K562 (cell line): Measurements from ENCODE around the gene CEP120. TPM values are rescaled to one million over a fixed set of nuclear protein-coding genes. Genes with fewer than 3 reads are reported as not detected.

Experiments used
- CBX5 ChIP-seq: IDR thresholded peaks from 2 replicates; pipeline ENCODE4 v1.6.1; 2014; ENCODE audit warnings: low read depth, borderline replicate concordance
- CBX8 ChIP-seq: fragments of 200-600 bp; sonication (generic); IDR thresholded peaks from 2 replicates; pipeline ENCODE4 v1.6.1; 2012; ENCODE audit warnings: borderline replicate concordance, mixed run types, low read depth, mild to moderate bottlenecking, moderate library complexity, mixed read lengths, low read length, control low read depth, inconsistent platforms; ENCODE audit not compliant: poor library complexity, severe bottlenecking; ENCODE audit errors: extremely low read depth
- FOS ChIP-seq: IDR thresholded peaks from 3 replicates; pipeline ENCODE4 v1.6.1; 2011; ENCODE audit not compliant: insufficient read length; ENCODE audit errors: extremely low read depth
- ID3 ChIP-seq, 2 experiments: fragments of 250-450 bp in 1 of 2; fragments of 450-650 bp in 1 of 2; sonication (Bioruptor Pico) in 1 of 2; IDR thresholded peaks; 2 replicates each; pipeline versions ENCODE4 v1.6.1 to v1.8.0; 2016 to 2021; ENCODE audit warnings: mild to moderate bottlenecking in 2 of 2, moderate library complexity in 2 of 2, missing compliant biosample characterization in 1 of 2, missing genetic modification characterization in 1 of 2
- IFI16 ChIP-seq: fragments of 250-450 bp; sonication (Bioruptor Pico); IDR thresholded peaks from 2 replicates; pipeline ENCODE4 v2.1.2; 2022; ENCODE audit warnings: mild to moderate bottlenecking, inconsistent platforms
- MBD2 ChIP-seq: sonication (generic); IDR thresholded peaks from 2 replicates; pipeline ENCODE4 v1.6.1; 2016; ENCODE audit warnings: low read depth, borderline replicate concordance
- MTA3 ChIP-seq: fragments of 450-650 bp; formaldehyde crosslinking; IDR thresholded peaks from 2 replicates; pipeline ENCODE4 v1.6.1; 2017; ENCODE audit warnings: mild to moderate bottlenecking, borderline replicate concordance
- RAD51 ChIP-seq: fragments of 450-650 bp; IDR thresholded peaks from 2 replicates; pipeline ENCODE4 v1.7.1; 2016; ENCODE audit warnings: low read depth, mild to moderate bottlenecking, borderline replicate concordance
- SAFB ChIP-seq: fragments of 200-400 bp; formaldehyde crosslinking; IDR thresholded peaks from 2 replicates; pipeline ENCODE4 v1.6.1; 2017; ENCODE audit warnings: low read depth, low read length, borderline replicate concordance
- SETDB1 ChIP-seq: IDR thresholded peaks from one replicate; pipeline ENCODE4 v1.6.1; 2012; ENCODE audit warnings: low read length, control low read depth, inconsistent platforms
- SMARCA4 ChIP-seq: fragments of 450-650 bp; IDR thresholded peaks from 2 replicates; pipeline ENCODE4 v1.6.1; 2016
- SP2 ChIP-seq: IDR thresholded peaks from 2 replicates; pipeline ENCODE4 v1.6.1; 2011; ENCODE audit warnings: mild to moderate bottlenecking, low read depth, low read length, moderate library complexity; ENCODE audit not compliant: poor library complexity, severe bottlenecking; ENCODE audit errors: extremely low read depth
- STAG1 ChIP-seq: sonication (generic); formaldehyde crosslinking; IDR thresholded peaks from 2 replicates; pipeline ENCODE4 v1.5.0; 2020; ENCODE audit warnings: missing genetic modification reagents, borderline replicate concordance
- TAF15 ChIP-seq: fragments of 200-400 bp; formaldehyde crosslinking; IDR thresholded peaks from 2 replicates; pipeline ENCODE4 v1.6.1; 2017; ENCODE audit warnings: mild to moderate bottlenecking, low read depth, low read length, moderate library complexity
- TCF7L2 ChIP-seq: fragments of 150-350 bp; IDR thresholded peaks from 2 replicates; pipeline ENCODE4 v1.6.1; 2016; ENCODE audit warnings: low read depth, mild to moderate bottlenecking, low read length, moderate library complexity
- TEAD4 ChIP-seq, 2 experiments: sonication (generic) in 1 of 2; formaldehyde crosslinking in 1 of 2; IDR thresholded peaks; 2 replicates each; pipeline versions ENCODE4 v1.6.1 to v1.8.0; 2012 to 2022; ENCODE audit warnings: borderline replicate concordance in 1 of 2, inconsistent platforms in 1 of 2, low read length in 1 of 2, mild to moderate bottlenecking in 1 of 2, missing genetic modification reagents in 1 of 2
- ZBTB1 ChIP-seq: sonication (generic); formaldehyde crosslinking; IDR thresholded peaks from 2 replicates; pipeline ENCODE4 v1.8.1; 2023; ENCODE audit warnings: missing genetic modification reagents, low read depth, mild to moderate bottlenecking, borderline replicate concordance
- ZBTB2 ChIP-seq: fragments of 450-650 bp; IDR thresholded peaks from 2 replicates; pipeline ENCODE4 v1.6.1; 2016; ENCODE audit warnings: antibody characterized with exemption
- ZBTB34 ChIP-seq: fragments of 250-450 bp; sonication (Bioruptor Pico); IDR thresholded peaks from 2 replicates; pipeline ENCODE4 v1.8.0; 2021; ENCODE audit warnings: mild to moderate bottlenecking, moderate library complexity
- ZC3H8 ChIP-seq: fragments of 450-650 bp; IDR thresholded peaks from 2 replicates; pipeline ENCODE4 v1.6.1; 2017
- ZNF586 ChIP-seq: fragments of 450-650 bp; formaldehyde crosslinking; conservative IDR thresholded peaks from 2 replicates; pipeline ENCODE4 v1.4.0; 2020; ENCODE audit warnings: mild to moderate bottlenecking, moderate library complexity
- ZNF830 ChIP-seq: fragments of 250-450 bp; sonication (Bioruptor Pico); IDR thresholded peaks from 2 replicates; pipeline ENCODE4 v1.5.0; 2021; ENCODE audit warnings: mild to moderate bottlenecking
- ZZZ3 ChIP-seq: fragments of 450-650 bp; IDR thresholded peaks from 2 replicates; pipeline ENCODE4 v1.6.1; 2016; ENCODE audit warnings: antibody characterized with exemption, mild to moderate bottlenecking, moderate library complexity
- polyA plus RNA-seq, 8 experiments: library from polyadenylated mRNA; depleted of rRNA in 4 of 8; stranded (reverse) in 5 of 8; unstranded in 3 of 8; fragments of >200 nt; fragmentation: Nextera tagmentation in 2 of 8; fragmentation: Illumina TruSeq in 1 of 8; extraction: Ambion mirVana in 2 of 8; extraction: Trizol in 1 of 8; gene quantifications; 2 replicates each; pipeline versions ENCODE4 v1.2.1 to v1.2.3, GENCODE V29; 2011 to 2014; ENCODE audit warnings: inconsistent platforms in 1 of 8, missing spikeins in 1 of 8
- total RNA-seq, 7 experiments: library from RNA; depleted of rRNA in 6 of 7; stranded (reverse); fragments of >200 nt in 6 of 7; fragmentation: Illumina TruSeq in 2 of 7; extraction: Trizol in 2 of 7; gene quantifications; 2 replicates each; pipeline versions ENCODE4 v1.2.1 to v1.2.3, GENCODE V29; 2011 to 2021; ENCODE audit warnings: low replicate concordance in 1 of 7

Gene CEP120
- total and polyA plus RNA-seq, 9 of the 15 experiments (the other 6 are each of a cell fraction or from before 2014, with no cell fraction given), result 3.3 to 24.9 (median 14.4) TPM

GRCh38 chr5:123423278-123424149, at the start of gene CEP120 (continued):
- TF ChIP-seq ZZZ3, result no peak
- TF ChIP-seq TEAD4 (IDR thresholded peaks at IDR 0.05; ENCODE audit: low read length), result peak; percentile 29
- no peak for TF ChIP-seq TEAD4 (CRISPR knock-in tag; IDR thresholded peaks at IDR 0.05; ENCODE audit: borderline replicate concordance)
- TF ChIP-seq ZBTB1, result 0 out of 2 replicates have a peak, but pooled peaks have one; percentile 60
- no peak for TF ChIP-seq ZNF586
- TF ChIP-seq ZBTB2, result peak; percentile 91
- no peak for TF ChIP-seq MBD2
- no peak for TF ChIP-seq ZBTB34 (CRISPR knock-in tag)
- peak; percentile 79 for TF ChIP-seq SP2
- TF ChIP-seq RAD51, result peak; percentile 87
- TF ChIP-seq ZNF830 (CRISPR knock-in tag), result no peak
- peak; percentile 79; the same call in 1 of the 2 replicates for TF ChIP-seq MTA3
- TF ChIP-seq ID3 (CRISPR knock-in tag; IDR thresholded peaks at IDR 0.05), result no peak
- no peak for TF ChIP-seq ID3 (tag; IDR thresholded peaks at IDR 0.05)
- no peak for TF ChIP-seq TAF15
- no peak for TF ChIP-seq IFI16 (CRISPR knock-in tag)
- TF ChIP-seq TCF7L2, result no peak
- no peak for TF ChIP-seq SETDB1
- no peak for TF ChIP-seq CBX8
- no peak for TF ChIP-seq SMARCA4
- no peak for TF ChIP-seq SAFB
- no peak for TF ChIP-seq FOS
- TF ChIP-seq CBX5, result no peak
- no peak for TF ChIP-seq ZC3H8
- no peak for TF ChIP-seq STAG1 (CRISPR knock-in tag)
